Ascending aorta (tissue), 2 donors: ENCODE measurements around the gene ARRDC5. TPM values are rescaled to one million over a fixed set of nuclear protein-coding genes. Genes with fewer than 3 reads are reported as not detected.
"Not testable (repeated sequence)": the region's sequence is repeated elsewhere in the genome, so short reads cannot be mapped to it uniquely, and the experiment has no call there.

ENCODE experiments used
- DNase-seq, 2 donors: peaks; one replicate each; pipeline ENCODE4 v3.0.0-alpha.2; 2019; ENCODE audit warnings: low spot score in 2 of 2
- H3K27ac ChIP-seq, 2 donors: fragments of 200-600 bp; sonication (generic); one replicate each; pipeline ENCODE4 v1.5.1; 2016 to 2017; ENCODE audit warnings: mild to moderate bottlenecking in 1 of 2
- H3K27me3 ChIP-seq: fragments of 200-600 bp; sonication (generic); one replicate; pipeline ENCODE4 v1.5.1; 2017
- H3K36me3 ChIP-seq, 2 donors: fragments of 200-600 bp; sonication (generic); one replicate each; pipeline ENCODE4 v1.5.1; 2016
- H3K4me1 ChIP-seq, 2 donors: fragments of 200-600 bp; sonication (generic); one replicate each; pipeline ENCODE4 v1.5.1; 2016 to 2017; ENCODE audit warnings: mild to moderate bottlenecking in 1 of 2
- H3K4me3 ChIP-seq, 2 donors: fragments of 200-600 bp; sonication (generic); one replicate each; pipeline ENCODE4 v1.5.1; 2016 to 2017; ENCODE audit warnings: mild to moderate bottlenecking in 1 of 2
- H3K9me3 ChIP-seq, 2 donors: fragments of 200-600 bp; sonication (generic); one replicate each; pipeline ENCODE4 v1.5.1; 2016
- CTCF ChIP-seq, 3 experiments: fragments of 200-600 bp in 2 of 3; fragments of 450-650 bp in 1 of 3; sonication (generic) in 2 of 3; IDR thresholded peaks; one replicate each; pipeline ENCODE4 v1.5.1; 2016 to 2019; ENCODE audit warnings: antibody characterized with exemption in 3 of 3, mild to moderate bottlenecking in 1 of 3, moderate library complexity in 1 of 3
- intact Hi-C: fragments of 100-400 bp; cut with DNase I; formaldehyde crosslinking; loops from one replicate; pipeline ENCODE4 v1.15.1; 2023
- total RNA-seq: library from RNA; depleted of rRNA; stranded (reverse); fragments of >200 nt; gene quantifications from one replicate; pipeline ENCODE4 v1.1.0, GENCODE V29; 2016

ARRDC5 gene
- 8.6 TPM for total RNA-seq

DNA sequence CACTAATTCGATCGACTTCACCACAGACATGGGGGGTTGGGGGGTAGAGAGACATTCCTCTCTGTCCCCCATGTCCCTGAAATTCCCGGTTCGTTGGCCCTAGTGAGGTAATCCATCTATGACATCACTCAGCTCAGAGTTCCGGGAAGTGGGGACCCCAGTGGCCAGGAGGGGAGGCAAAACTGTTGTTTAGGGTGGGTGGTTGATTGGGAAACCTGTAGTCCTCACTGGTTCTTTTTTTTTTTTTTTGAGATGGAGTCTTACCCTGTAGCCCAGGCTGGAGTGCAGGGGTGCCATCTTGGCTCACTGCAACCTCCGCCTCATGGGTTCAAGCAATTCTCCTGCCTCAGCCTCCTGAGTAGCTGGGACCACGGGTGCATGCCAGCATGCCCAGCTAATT, at the start of gene ARRDC5:
Gene ARRDC5, minus strand, starts transcription at position 101 of the 400 bp plus-strand sequence. Its CDS starts 71 bp downstream, at position 30.
- H3K27me3 ChIP-seq: no peaks in the 10 kb centered on the region
- no peak within 1 kb of the TSS for H3K27ac ChIP-seq
- H3K4me3 ChIP-seq: no peak within 1 kb of the TSS
- TF ChIP-seq CTCF (IDR thresholded peaks at IDR 0.05): no peak
- H3K4me1 ChIP-seq: no peaks in the 10 kb centered on the region
- intact Hi-C loops: no loop called here
- H3K9me3 ChIP-seq: no peaks in the 10 kb centered on the region
- no peak for DNase-seq
- no peaks in the 10 kb centered on the region for H3K36me3 ChIP-seq

DNA sequence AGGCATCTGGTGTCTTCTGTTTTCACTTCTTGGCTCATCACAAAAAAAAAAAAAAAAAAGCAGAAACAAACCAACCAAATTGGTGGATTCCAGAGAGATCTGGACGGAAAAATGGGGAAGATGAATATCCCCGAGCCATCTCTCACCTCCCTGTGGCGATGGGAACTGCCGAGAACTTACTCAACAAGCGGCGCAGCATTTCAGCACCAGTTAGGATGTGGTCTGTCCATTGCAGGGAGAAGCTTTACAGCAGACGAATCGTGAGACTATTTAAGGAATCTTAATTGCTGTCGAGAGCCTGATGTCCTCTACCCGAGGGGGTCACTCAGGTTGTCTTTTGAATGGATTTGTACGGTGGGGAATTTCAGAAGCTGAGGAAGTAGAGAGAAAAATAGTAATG, 49.0 kb upstream of the ARRDC5 start:
- DNase-seq: no peak

GRCh38 chr19:4950650-4951049, 48.0 kb upstream of the ARRDC5 start:
- H3K27me3 ChIP-seq, H3K36me3 ChIP-seq, H3K9me3 ChIP-seq, H3K4me3 ChIP-seq, H3K4me1 ChIP-seq, DNase-seq, H3K27ac ChIP-seq, intact Hi-C loops: not testable (repeated sequence)

More for the DNA sequence above, 49.0 kb upstream of the ARRDC5 start:
- no peaks in the 10 kb centered on the region for H3K27me3 ChIP-seq
- no peaks in the 10 kb centered on the region for H3K9me3 ChIP-seq
- H3K4me3 ChIP-seq: no peak overlapping the region
- no peaks in the 10 kb centered on the region for H3K36me3 ChIP-seq
- H3K4me1 ChIP-seq: no peaks in the 10 kb centered on the region
- intact Hi-C loops: no loop called here
- no peak for TF ChIP-seq CTCF (IDR thresholded peaks at IDR 0.05)
- no peak overlapping the region for H3K27ac ChIP-seq

DNA sequence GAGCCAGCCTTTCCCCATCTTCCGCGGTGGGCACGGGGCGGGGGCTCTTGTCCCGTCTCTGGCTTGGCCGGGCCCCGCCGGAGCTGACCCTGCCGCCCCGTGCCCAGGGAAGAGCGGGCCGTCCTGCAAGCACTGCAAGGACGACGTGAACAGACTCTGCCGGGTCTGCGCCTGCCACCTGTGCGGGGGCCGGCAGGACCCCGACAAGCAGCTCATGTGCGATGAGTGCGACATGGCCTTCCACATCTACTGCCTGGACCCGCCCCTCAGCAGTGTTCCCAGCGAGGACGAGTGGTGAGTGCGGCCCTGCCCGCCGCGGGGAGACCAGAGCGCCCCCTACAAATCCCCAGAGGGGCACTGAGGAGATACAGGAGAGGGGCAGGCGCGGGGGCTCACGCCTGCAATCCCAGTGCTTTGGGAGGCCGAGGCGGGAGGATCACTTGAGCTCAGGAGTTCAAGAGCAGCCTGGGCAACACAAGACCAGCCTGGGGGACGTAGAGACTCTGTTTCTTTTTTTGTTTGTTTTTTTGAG, 39.0 kb upstream of the ARRDC5 start:
- DNase-seq, intact Hi-C loops, H3K4me3 ChIP-seq, H3K9me3 ChIP-seq, H3K36me3 ChIP-seq, H3K4me1 ChIP-seq, H3K27ac ChIP-seq, H3K27me3 ChIP-seq: not testable (repeated sequence)

- Histone ChIP-seq H3K4me1 (no peaks in the 10 kb centered on the region), H3K9me3 (no peaks in the 10 kb centered on the region), H3K36me3 (no peaks in the 10 kb centered on the region), H3K27ac (no peak overlapping the region), H3K27me3 (no peaks in the 10 kb centered on the region), H3K4me3 (no peak overlapping the region)
- no peak for DNase-seq
- intact Hi-C loops: no loop called here
- no peak for TF ChIP-seq CTCF (IDR thresholded peaks at IDR 0.05)
These were observed 36.8 kb upstream of the ARRDC5 start for GRCh38 chr19:4939466-4939865.

DNA sequence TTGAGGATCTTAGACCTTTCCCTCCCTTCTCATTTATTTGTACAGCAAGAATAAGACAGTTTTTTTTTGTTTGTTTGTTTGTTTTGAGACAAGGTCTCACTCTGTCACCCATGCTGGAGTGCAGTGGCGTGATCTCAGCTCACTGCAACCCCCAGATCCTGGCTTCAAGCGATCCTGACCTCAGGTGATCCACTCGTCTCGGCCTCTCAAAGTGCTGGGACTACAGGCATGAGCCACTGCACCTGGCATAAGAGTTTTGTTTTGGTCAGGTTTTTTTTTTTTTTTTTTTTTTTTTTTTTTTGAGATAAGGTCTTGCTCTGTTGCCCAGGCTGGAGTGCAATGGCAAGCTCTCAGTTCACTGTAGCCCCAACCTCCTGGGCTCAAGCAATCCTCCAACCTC, 35.8 kb upstream of the ARRDC5 start:
- intact Hi-C loops, DNase-seq, H3K4me1 ChIP-seq, H3K9me3 ChIP-seq, H3K27me3 ChIP-seq, H3K4me3 ChIP-seq, H3K27ac ChIP-seq, H3K36me3 ChIP-seq: not testable (repeated sequence)

GRCh38 chr19:4937060-4937459, 34.4 kb upstream of the ARRDC5 start:
- Histone ChIP-seq H3K27me3 (no peaks in the 10 kb centered on the region), H3K4me1 (no peaks in the 10 kb centered on the region), H3K27ac (no peak overlapping the region), H3K4me3 (no peak overlapping the region), H3K36me3 (no peaks in the 10 kb centered on the region), H3K9me3 (no peaks in the 10 kb centered on the region)
- intact Hi-C loops: no loop called here
- TF ChIP-seq CTCF (IDR thresholded peaks at IDR 0.05): no peak
- DNase-seq: no peak
